ENCODE data around the gene LMO1. TPM values are rescaled to one million over a fixed set of nuclear protein-coding genes. Genes with fewer than 3 reads are reported as not detected.

Gene LMO1
- polyA plus RNA-seq, 1 donor: 1.9 TPM

DNA sequence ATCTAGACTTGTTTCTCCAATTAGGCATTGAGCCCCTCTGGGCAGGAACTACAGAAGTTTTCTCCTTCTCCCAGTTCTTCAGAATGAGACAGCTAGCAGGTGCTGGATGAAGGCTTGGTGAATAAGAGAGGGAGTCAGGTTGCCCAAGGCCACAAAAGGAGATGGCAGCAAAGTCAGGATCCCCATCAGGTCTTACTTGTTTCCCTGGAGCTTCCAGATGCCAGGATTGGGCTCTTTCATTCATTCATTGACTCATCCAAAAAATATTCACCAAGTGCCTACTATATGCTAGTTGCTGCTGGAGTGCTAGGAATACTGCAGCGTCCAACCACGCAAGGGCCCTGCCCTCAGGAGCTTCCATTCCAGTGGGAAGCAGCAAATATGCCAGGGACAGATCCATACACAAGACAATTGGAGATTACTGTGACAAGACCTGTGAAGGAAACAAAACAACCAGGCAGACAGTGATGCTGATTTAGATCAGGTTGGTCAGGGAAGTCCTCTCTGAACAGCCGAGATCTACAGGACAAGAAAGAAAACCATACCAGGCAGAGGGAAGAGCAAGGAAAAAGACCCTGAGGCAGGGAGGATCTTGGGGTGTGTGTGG lies 24.6 kb upstream of the LMO1 start:
- DNase-seq: no peak

DNA sequence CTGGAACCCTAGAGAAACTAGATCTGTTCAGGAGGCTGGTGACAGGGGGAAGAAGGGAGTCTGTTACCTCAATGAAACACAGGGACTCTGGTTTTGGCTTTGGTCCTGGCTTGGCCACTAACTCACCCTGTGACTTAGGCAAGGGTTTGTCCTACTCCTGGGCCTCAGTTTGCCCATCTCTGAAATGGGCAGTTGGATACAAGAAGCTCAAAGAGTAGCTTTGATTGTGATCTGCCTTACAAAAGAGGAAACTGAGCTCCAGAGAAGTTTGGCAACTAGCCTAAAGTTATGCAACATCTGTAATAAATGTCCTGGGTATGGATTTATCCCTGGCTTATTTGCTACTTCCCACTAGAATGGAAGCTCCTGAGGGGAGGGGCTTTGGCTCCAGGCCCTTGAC lies 24.0 kb upstream of the LMO1 start:
- no peak for DNase-seq

DNA sequence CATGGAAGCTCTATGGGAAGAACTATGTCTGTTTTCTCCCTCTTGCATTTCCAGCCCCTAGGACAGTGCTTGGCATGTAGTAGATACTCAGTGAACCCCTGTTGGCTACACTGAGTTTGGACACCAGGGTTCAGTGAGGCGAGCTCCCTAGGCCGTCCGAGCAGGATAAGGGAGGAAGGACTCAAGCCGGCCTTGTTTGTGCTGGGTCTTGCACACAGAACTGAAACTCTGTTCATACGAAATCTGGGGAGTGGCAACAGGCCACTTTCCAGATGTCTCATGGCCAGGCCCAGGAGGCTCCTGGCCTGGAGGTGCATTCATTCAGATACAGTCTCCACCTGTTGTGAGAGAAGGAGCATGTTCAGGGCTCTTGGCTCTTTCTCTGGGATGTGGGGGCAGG lies 23.6 kb upstream of the LMO1 start:
- DNase-seq: no peak

DNA sequence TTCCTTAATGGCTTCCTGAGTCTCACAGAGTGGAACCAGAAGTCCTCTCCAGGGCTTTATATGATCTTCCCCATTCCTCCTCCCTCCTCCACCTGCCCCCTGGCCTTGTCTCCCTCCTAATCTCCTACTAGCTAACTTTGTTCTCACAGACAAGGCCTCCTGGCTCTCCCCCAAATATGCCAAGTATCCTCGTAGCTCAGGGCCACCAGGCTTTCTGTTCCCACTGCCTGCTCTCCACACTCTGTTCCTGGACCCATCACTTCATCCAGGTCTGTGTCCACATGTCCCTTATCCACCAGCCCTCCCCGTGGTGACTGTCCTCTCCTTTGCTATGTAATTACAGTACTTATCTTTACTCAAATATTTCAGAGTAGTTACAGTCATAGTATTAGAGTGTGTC lies 23.2 kb upstream of the LMO1 start:
- no peak for DNase-seq

DNA sequence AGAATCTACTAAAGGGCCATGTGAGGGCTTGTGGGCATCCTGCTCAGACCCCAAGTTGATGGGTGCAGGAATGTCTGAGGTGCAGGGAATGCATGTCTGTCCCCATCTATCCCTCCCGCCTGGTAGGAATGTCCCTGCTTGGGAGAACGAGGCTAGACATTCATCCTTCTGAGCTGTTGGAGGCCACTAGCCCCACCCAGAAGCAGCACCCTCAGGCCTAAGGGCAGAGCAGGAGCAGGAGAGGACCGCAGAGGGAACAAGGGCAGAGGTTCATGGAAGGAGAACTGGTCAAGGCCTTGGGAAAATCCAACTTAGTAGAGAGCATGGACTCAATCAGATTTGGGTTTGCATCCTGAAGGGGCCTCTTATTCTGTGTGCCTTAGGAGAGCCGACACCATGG lies 22.1 kb upstream of the LMO1 start:
- DNase-seq: no peak

DNA sequence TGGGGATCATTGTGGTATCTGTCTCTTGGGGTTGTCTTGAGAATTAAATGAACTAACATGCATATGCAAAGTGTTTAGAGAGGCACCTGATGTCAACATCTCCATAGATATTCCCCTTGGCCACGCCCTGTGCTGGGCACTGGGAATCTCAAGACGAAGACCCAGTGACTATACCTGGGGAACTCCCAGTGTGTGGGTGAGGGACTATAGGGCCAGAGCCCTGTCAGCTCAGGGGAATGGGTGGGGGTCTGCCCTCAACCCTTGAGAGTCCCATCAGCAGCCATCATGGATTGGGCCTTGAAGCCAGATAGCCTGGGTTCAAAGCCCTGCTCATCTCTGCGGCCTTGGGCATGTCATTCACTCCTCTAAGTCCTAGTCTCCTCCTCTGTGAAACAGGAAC lies 21.6 kb upstream of the LMO1 start:
- no peak for DNase-seq

DNA sequence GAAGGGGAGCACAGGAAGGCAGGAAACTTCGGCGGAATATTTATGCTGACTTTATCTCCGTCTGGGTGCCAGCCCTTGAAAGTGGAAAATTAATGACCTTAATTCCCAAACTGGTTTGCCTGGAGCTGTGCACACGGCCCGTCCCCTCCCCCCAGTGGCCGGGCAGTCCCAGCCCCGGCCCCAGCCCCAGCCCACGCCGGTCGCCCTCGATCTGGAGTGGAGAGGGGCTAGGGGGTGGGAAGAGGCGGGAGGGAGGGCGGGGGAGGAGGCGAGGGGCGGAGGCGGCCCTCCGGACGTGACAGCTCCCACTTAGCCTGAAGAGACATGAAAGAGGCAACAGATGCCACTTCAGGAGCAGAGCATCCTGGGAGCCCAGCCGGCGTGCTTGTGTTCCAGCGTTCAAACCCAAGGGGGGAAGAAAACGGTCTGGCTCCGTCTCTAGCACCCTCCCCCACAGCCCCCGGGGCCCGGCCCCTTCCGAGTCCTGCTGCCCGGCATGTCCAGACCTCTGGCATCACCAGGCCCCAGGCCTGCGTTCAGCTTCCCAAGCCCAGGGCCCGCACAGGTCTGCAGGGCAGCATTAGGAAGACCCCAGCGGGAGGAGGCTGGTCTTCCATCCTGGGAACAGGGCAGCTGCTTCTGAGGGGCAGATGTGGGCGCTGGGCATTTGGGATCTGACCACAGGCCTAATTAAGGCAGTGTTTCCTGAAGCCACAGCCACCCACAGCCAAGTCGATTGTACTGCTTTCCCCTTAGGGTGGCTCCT lies 20.0 kb upstream of the LMO1 start:
- no peak for DNase-seq

DNA sequence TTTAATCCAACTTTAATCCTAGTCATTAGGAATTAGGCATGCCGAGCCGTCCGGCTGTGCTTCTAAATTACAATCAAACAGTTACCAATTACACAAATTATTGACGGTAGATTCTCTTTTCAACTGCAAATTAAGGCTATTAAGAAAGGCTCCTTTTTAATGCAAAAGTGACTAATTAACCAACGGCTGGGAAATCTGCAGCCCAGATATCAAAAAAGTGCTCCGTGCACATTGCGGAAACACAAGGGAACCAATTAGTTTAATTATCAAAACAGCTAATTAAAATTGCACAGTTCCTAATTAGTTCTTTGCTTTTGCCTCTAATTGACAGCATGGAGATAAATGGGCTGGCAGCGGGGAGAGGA lies 19.4 kb upstream of the LMO1 start:
- no peak for DNase-seq

DNA sequence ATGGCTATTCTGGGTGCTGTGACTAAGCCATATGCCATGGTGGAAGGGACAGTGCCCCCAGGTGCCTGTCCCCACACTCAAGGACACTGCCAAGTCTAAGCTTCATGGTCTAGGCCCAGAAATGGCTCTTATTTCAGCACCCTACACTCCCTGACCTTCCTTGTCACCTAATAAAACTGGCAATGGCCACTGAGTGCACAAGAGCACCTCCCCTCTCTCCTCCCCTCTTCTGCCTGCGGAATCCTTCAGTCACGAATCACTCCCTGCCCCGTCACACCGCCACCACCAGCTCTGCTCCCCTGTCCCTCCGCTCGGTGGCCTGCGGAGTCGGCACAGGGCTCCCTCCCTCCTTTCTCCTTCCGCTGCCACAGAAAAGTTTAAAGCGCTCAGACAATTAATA lies 19.0 kb upstream of the LMO1 start:
- no peak for DNase-seq

DNA sequence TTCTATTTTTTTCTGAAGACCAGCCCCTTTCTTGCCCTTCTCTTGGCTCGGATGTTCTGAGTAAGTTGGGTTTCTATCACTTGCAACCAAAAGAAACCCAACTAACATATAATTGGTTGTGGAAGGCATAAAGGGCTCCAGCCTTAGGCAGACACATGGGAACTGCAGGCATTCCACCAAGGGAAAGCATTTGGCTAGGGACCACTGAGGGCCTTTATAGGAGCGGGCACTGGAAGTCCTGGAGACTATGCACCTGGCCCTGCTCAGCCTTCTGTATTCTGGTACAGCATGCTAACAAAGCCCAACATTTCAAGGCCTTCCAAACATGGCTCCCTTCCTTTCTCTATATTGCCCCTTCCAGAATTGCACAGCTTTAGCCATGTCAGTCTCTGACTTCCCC lies 17.6 kb upstream of the LMO1 start:
- no peak for DNase-seq

DNA sequence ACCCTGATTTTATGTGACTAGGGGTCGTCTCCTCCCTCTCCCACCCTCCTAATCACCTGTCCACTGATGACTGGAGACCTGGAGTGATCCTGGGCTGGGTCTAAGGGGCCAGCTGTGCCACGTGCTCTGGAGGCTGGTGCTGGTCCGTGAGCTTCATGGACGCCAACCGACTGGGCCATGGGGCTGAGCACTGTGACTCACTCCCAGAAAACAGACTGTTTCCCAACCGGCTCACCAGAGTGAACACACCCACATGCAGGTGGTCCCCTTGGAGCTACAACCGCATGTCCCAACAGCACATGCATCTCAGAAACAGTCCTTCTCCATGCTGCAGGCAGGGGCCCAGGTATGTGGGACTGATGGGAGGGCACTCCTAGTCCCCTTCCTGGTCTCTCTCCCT lies 14.0 kb upstream of the LMO1 start:
- DNase-seq: no peak

DNA sequence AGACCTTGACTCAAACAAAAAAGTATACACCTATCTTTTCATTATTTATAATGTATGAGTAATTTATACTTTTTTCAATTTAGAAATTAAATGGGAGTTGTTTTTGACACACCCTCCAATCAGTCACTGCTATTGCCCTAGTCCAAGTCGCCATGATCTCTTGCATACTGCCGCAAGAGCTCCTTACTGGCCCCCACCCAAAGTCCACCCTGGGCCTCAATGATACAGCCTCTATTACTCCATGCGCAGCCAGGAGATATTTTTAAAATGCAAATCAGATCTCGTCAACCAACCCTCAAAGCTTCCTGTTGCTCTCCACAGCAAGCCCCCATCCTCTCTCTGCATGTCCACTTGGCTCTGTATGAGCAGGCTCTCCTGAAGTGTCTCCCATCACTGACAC lies 12.8 kb upstream of the LMO1 start:
- no peak for DNase-seq

DNA sequence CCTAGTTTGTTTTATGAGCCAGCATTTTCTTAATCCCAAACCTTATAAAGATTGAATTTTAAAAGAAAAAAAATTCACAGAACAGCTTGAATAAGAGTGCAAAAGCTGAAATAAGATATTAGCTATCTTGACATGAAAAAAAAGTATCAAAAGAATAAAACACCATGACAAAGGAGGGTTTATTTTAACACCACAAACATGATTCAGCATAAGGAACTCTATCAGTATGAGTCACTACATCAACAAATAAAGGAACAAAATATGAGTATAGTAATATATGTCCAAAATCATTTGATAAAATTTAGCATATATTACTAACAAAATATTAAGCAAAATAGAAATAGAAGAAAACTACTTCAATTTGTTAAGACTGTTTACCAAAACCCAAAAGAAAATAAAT lies 9.6 kb upstream of the LMO1 start:
- DNase-seq: no peak

DNA sequence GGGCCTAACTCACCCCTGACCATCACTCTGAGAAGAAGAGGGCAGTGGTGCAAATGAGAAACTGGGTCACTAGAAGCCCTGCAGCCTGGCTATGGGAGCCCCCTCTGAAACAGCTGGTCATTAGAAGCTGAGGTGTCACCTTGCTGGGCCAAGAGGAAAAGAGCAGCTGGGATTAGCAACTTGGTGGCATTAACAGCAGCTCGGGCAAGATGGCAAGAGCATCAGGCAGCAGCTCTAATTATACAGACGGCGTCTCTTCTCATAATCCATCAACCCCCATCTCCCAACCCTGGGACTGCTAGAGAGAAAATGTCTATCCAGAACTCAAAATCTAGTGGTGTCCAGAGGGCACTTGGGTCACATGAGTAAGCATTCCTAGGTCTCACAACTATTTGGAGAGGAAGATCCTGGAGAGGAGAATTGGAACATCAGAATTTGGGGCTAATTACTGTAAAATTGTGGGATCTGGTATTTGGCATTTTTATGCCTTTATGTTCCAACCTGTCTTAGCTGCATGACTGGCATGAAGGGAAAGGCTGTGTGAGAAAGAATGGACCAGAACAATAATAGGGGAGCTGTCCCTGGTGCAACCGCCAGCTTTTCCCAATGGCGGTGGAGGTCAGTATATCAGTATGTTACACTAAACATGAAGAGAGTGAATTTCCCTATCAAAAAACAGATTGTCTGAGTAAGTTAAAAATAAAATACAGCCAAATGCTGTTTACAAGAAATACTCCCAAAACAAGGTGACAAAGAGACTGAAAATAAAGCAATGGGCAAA lies 7.6 kb upstream of the LMO1 start:
- DNase-seq: no peak

DNA sequence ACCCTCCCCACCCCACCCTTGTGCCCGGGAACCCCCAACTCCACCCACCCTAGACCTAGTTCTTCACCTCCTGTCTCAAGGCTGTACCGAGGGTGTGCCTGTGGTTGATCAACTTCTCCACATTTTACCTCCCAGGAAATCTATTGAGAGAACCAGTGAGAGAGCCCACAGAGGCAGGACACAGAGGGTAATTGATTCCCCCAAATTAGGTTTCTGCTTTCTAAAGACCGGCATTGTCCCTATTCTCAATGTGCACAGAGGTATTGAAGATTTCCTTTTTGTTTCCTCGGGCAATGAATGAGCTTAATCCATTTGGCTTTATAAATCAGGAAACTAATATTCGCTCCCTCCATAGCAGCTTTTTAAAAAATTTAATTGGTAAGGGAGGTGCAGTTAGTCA lies 6.0 kb upstream of the LMO1 start:
- DNase-seq: no peak

DNA sequence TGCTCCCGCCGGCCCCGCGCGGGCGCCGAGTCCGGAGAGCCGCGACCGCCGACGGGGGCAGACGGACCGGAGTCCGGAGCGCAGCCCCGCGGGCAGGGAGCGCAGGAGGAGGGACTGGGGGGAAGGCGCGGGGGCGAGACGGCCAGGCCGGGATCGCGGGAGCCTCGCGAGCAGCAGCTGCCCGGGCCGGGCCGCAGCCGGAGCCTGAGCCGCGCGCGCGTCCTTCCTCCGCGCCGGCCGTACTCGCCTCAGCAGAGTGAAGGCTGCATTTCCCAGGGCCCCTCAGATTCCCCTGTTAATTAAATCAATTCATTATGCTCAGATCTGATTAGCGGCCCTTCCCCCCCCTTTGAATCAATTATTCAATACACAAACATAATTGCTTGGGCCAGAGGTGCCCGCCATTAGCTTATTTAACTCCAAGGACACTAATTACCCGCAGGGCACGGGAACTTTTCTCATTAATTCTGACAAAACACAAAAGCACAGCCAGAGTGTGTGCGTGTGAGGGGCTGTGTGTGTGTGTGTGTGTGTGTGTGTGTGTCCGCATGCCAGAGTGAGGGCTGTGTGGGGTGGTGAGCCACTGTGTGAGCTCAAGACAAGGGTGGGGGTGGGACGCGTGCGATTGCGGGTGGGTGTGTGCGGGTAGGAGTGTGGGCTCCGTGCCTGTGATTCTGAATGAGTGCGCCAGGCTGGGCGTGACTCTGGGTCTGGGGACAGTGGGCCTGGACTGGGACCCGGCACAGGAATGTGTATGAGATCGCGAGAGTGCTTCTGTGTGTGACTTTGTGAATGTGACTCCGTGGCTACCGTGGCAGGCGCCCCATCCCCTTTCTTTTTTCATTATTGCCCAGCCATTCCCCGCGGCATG lies 5.1 kb upstream of the LMO1 start:
- DNase-seq: peak; percentile 15

DNA sequence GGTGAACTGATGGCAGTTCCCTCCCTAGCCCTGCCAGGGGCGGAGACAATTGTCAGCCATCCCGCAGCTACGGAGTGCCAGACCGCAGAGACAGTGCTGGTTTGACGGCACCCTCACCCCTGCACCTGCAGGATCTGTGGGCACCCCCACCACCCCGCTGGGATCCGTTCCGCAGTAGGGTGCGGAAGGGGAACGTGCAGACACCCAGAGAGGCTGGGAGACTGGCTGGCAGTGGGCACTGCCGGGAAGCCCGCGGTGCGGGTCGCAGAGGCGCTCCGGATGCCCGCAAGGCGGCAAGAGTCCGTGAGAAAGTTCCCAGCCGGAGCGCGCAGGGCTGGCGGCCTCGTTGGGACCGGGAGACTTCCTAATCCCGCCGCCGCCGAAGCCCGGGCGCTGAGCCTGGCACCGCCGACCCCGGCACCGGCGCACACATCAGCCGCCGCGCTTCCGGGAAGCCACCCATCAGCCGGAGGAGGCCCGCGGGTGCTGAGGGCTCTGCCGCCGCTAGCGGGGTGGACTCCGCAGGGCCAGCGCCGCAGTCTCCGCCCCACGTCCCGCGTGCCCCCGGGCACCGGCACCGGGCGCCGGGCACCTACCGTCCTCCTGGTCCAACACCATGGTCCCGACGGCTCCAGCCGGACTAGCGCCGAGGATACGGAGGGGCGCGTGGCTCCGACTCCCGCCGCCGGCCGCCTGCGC lies 4.3 kb upstream of the LMO1 start:
- no peak for DNase-seq

DNA sequence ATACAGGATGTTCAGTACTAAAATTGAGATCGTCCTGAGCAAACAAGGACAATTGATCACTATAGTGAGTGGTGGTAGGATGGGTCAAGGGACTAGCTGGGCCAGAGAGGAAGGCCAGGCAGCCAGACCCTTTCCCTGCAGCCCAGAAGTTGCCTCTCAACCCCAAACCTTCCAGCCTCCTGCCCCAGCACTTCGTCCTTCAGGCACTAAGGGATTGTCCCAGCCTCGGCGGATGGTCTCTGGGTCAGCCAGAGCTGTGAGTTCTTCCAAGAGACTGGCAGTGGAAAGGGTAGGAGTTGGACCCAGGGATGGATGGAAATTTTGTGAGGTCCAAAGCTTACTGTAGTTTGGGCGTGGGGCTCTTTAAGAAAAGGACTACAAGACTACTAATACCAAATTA lies 3.6 kb upstream of the LMO1 start:
- no peak for DNase-seq

DNA sequence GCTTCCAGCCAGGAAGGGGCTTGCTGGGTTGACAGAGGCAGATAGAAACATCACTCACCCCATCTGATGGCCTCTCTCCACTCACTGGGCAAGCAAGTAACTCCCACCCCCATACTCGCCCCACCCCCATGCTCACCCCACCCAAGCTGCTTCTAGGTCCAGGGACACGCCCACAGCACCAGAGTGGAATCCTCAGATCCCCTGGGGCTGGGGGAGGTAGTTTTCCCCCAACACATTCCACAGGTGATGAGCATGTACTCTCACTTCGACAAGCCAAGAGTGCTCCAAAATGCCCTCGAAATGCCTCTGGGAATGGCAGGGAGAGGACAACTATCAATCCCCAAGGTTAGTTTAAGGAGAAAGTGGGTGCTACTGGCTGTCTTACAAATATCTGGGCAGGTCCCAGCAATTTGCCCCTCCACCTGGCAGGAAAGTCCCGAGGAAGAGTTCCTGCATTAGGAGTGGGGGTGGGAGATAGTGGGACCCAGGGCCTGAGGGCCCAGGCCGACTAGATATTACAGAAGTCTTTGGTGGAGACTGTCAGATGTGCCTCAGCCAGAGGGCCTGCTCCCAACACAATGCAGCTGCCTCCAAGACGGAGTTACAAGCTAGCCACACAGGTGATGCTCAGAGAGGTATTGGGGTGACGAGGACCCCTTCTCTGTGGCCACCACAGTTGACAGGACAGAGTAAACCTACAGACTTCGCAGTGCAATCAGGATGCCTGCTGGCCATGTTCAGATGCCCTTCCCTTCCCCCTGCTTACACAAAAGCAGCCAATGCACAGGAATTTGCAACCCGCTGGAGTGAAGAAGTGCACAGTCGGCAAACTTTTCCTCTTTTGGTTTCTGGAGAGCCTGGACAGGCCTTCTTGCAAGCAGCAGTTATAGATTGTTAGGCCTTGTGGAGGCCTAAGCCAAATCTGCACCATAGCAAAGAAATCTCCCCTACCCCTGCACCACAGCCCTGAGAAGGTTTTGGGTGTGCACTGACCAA lies 2.9 kb upstream of the LMO1 start:
- DNase-seq: no peak

DNA sequence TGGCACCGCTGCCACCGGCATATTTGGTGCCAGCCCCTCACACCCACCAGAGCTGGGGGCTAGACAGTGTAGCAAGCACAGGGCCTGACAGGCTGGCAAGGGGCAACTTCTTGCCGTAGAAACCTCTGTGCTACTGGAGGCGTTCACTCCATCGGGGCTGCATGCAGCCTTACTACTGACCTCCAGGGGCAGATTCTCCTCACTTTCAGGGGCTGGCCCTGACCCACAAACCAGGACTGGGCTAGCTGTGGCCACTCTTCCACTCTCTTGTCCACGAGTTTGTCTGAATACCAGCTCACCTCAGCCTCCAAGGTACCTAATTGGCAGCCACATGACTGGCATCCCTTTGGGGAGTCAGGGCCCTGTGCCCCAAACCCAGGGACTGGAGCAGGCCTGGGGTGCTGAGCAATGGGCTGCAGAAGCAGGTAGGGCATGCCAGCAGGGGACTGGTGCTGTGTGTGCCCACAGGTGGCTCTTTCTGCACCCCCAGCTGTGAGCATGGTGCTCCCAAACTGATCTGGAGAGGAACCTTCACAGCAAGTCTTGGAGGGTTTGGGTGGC lies 2.1 kb upstream of the LMO1 start:
- no peak for DNase-seq

All from hindlimb muscle (tissue), 1 donor.